CD14-positive monocyte (primary cell): ENCODE results near the gene TEC. TPM values are rescaled to one million over a fixed set of nuclear protein-coding genes. Genes with fewer than 3 reads are reported as not detected.
"Not testable (repeated sequence)": the region's sequence is repeated elsewhere in the genome, so short reads cannot be mapped to it uniquely, and the experiment has no call there.

Source experiments
- DNase-seq, 3 donors: peaks; one replicate each; pipeline ENCODE4 v3.0.0-alpha.2; 2011 to 2022
- H2AFZ ChIP-seq: 2 replicates; pipeline ENCODE4 v1.6.0; 2012; ENCODE audit warnings: mild to moderate bottlenecking, low read depth, low read length, inconsistent platforms; ENCODE audit not compliant: insufficient read depth, poor library complexity, severe bottlenecking
- H3K27ac ChIP-seq, 2 donors: 1 replicate in 1 of 2; 2 replicates in 1 of 2; pipeline ENCODE4 v1.5.1; 2012 to 2013; ENCODE audit warnings: low read length in 2 of 2, control low read depth in 1 of 2, inconsistent platforms in 1 of 2, low read depth in 1 of 2, mild to moderate bottlenecking in 1 of 2
- H3K27me3 ChIP-seq, 2 donors: one replicate each; pipeline versions ENCODE4 v1.6.0 to v1.6.1; 2011 to 2013; ENCODE audit warnings: low read length in 2 of 2; ENCODE audit not compliant: control insufficient read depth in 2 of 2, insufficient read depth in 2 of 2
- H3K36me3 ChIP-seq, 2 donors: replicated peaks in 1 of 2; 1 replicate in 1 of 2; 2 replicates in 1 of 2; pipeline versions ENCODE4 v1.5.1 to v1.6.1; 2012 to 2013; ENCODE audit warnings: low read length in 2 of 2, control low read depth in 1 of 2, inconsistent platforms in 1 of 2, mild to moderate bottlenecking in 1 of 2; ENCODE audit not compliant: insufficient read depth in 2 of 2, control insufficient read depth in 1 of 2
- H3K4me1 ChIP-seq, 2 donors: 1 replicate in 1 of 2; 2 replicates in 1 of 2; pipeline versions ENCODE4 v1.5.1 to v1.6.1; 2012 to 2013; ENCODE audit warnings: low read length in 2 of 2, control low read depth in 1 of 2, inconsistent platforms in 1 of 2, mild to moderate bottlenecking in 1 of 2, moderate library complexity in 1 of 2; ENCODE audit not compliant: insufficient read depth in 2 of 2, control insufficient read depth in 1 of 2
- H3K4me2 ChIP-seq: replicated peaks from 2 replicates; pipeline ENCODE3; 2012; ENCODE audit warnings: low read length, moderate library complexity, mild to moderate bottlenecking; ENCODE audit not compliant: poor library complexity, severe bottlenecking; ENCODE audit errors: extremely low read depth
- H3K4me3 ChIP-seq, 3 experiments: fragments of 200-600 bp in 1 of 3; sonication (generic) in 1 of 3; replicated peaks in 1 of 3; 1 replicate in 2 of 3; 2 replicates in 1 of 3; pipeline ENCODE4 v1.5.1; 2011 to 2013; ENCODE audit warnings: low read length in 3 of 3, mild to moderate bottlenecking in 3 of 3, control low read depth in 2 of 3, low read depth in 2 of 3, inconsistent platforms in 1 of 3, moderate library complexity in 1 of 3
- H3K79me2 ChIP-seq: 2 replicates; pipeline ENCODE4 v1.6.0; 2012; ENCODE audit warnings: mild to moderate bottlenecking, control low read depth, inconsistent platforms, low read length, moderate library complexity; ENCODE audit not compliant: insufficient read depth
- H3K9ac ChIP-seq: 2 replicates; pipeline ENCODE4 v1.6.0; 2017; ENCODE audit warnings: low read length, mild to moderate bottlenecking; ENCODE audit not compliant: insufficient read depth, poor library complexity, severe bottlenecking
- H3K9me3 ChIP-seq, 2 donors: replicated peaks in 1 of 2; 1 replicate in 1 of 2; 2 replicates in 1 of 2; pipeline versions ENCODE4 v1.5.1 to v1.6.1; 2012 to 2013; ENCODE audit warnings: low read length in 2 of 2, control low read depth in 1 of 2; ENCODE audit not compliant: control insufficient read depth in 1 of 2, insufficient read depth in 1 of 2
- H4K20me1 ChIP-seq: 2 replicates; pipeline ENCODE4 v1.6.0; 2012; ENCODE audit warnings: mild to moderate bottlenecking, low read length, control low read depth, moderate library complexity; ENCODE audit not compliant: insufficient read depth
- H3K27ac Mint-ChIP-seq, 7 donors: one replicate each; pipeline ENCODE4 v1.8.0; 2020; ENCODE audit warnings: mild to moderate bottlenecking in 7 of 7, mixed read lengths in 7 of 7, moderate library complexity in 6 of 7, inconsistent platforms in 2 of 7
- H3K27me3 Mint-ChIP-seq, 3 donors: one replicate each; pipeline ENCODE4 v1.8.0; 2021 to 2022; ENCODE audit warnings: low read depth in 3 of 3, mild to moderate bottlenecking in 3 of 3, mixed read lengths in 3 of 3, moderate library complexity in 3 of 3, inconsistent platforms in 1 of 3
- H3K36me3 Mint-ChIP-seq, 2 donors: one replicate each; pipeline ENCODE4 v1.8.0; 2020; ENCODE audit warnings: mixed read lengths in 2 of 2, inconsistent platforms in 1 of 2, mild to moderate bottlenecking in 1 of 2
- H3K4me1 Mint-ChIP-seq: one replicate; pipeline ENCODE4 v1.8.0; 2020; ENCODE audit warnings: mild to moderate bottlenecking, mixed read lengths
- H3K4me3 Mint-ChIP-seq, 2 donors: one replicate each; pipeline ENCODE4 v1.8.0; 2020; ENCODE audit warnings: mild to moderate bottlenecking in 2 of 2, mixed read lengths in 2 of 2, moderate library complexity in 1 of 2
- H3K9me3 Mint-ChIP-seq, 7 donors: one replicate each; pipeline ENCODE4 v1.8.0; 2020 to 2022; ENCODE audit warnings: mixed read lengths in 7 of 7, mild to moderate bottlenecking in 6 of 7, moderate library complexity in 6 of 7, inconsistent platforms in 2 of 7
- WGBS: methylation state at CpG from one replicate; pipeline ENCODE4 v1.1.5; 2013; ENCODE audit warnings: missing lambda C conversion rate; ENCODE audit not compliant: insufficient coverage; 5-methylcytosine and 5-hydroxymethylcytosine counted together
- intact Hi-C, 2 donors: fragments of 100-400 bp; cut with micrococcal nuclease; formaldehyde crosslinking; loops; one replicate each; pipeline versions ENCODE4 v1.15.0 to v1.15.1; 2023
- polyA plus RNA-seq, 3 donors: library from polyadenylated mRNA; depleted of rRNA in 1 of 3; unstranded in 2 of 3; stranded (reverse) in 1 of 3; fragments of 300-500 nt in 2 of 3; fragments of >200 nt in 1 of 3; fragmentation: Illumina TruSeq in 2 of 3; gene quantifications; 1 replicate in 2 of 3; 2 replicates in 1 of 3; pipeline ENCODE4 v1.2.3, GENCODE V29; 2012 to 2021
- TF ChIP-seq, protein P1 (sequence below): fragments of 200-600 bp; IDR thresholded peaks from one replicate; pipeline ENCODE4 v1.8.0; 2022; ENCODE audit warnings: antibody characterized with exemption, mild to moderate bottlenecking

The TEC gene
- polyA plus RNA-seq, 3 donors = 0.30 to 2.5 (median 0.73) TPM

GRCh38 chr4:48167538-48168263 is 101.9 kb downstream of the TEC start:
- peaks cover 2% of the 10 kb centered on the region for H3K4me1 Mint-ChIP-seq
- H3K9me3 Mint-ChIP-seq = no peaks in the 10 kb centered on the region
- no peak overlapping the region for H3K27ac Mint-ChIP-seq
- Histone ChIP-seq H3K79me2 (no peaks in the 10 kb centered on the region), H3K27ac (no peak overlapping the region), H2AFZ (no peak overlapping the region), H3K4me3 (no peak overlapping the region), H3K4me2 (no peak overlapping the region), H3K9me3 (no peaks in the 10 kb centered on the region), H3K4me1 (peaks cover 5 to 6% of the 10 kb centered on the region in 2 donors), H3K27me3 (no peaks in the 10 kb centered on the region), H3K9ac (no peak overlapping the region), H4K20me1 (no peaks in the 10 kb centered on the region), H3K36me3 (peaks cover 19 to 54% of the 10 kb centered on the region in 2 donors)
- intact Hi-C loops = no loop called here
- H3K36me3 Mint-ChIP-seq = peaks cover 37 to 45% of the 10 kb centered on the region in 2 donors
- no peaks in the 10 kb centered on the region for H3K27me3 Mint-ChIP-seq
- TF ChIP-seq, protein P1, sequence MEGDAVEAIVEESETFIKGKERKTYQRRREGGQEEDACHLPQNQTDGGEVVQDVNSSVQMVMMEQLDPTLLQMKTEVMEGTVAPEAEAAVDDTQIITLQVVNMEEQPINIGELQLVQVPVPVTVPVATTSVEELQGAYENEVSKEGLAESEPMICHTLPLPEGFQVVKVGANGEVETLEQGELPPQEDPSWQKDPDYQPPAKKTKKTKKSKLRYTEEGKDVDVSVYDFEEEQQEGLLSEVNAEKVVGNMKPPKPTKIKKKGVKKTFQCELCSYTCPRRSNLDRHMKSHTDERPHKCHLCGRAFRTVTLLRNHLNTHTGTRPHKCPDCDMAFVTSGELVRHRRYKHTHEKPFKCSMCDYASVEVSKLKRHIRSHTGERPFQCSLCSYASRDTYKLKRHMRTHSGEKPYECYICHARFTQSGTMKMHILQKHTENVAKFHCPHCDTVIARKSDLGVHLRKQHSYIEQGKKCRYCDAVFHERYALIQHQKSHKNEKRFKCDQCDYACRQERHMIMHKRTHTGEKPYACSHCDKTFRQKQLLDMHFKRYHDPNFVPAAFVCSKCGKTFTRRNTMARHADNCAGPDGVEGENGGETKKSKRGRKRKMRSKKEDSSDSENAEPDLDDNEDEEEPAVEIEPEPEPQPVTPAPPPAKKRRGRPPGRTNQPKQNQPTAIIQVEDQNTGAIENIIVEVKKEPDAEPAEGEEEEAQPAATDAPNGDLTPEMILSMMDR = no peak
- DNase-seq = no peak
- WGBS = 100% methylated on average over 2 of the region's 5 CpGs
- no peak overlapping the region for H3K4me3 Mint-ChIP-seq

- H3K4me3 ChIP-seq, H3K79me2 ChIP-seq, H3K9ac ChIP-seq, H2AFZ ChIP-seq, DNase-seq, H3K9me3 ChIP-seq, H3K9me3 Mint-ChIP-seq, H3K4me3 Mint-ChIP-seq, H3K4me1 Mint-ChIP-seq, H3K4me2 ChIP-seq, H3K27me3 ChIP-seq, H4K20me1 ChIP-seq, H3K27ac ChIP-seq, H3K27me3 Mint-ChIP-seq, intact Hi-C loops, H3K4me1 ChIP-seq: not testable (repeated sequence)
- peaks cover 19 to 69% of the 10 kb centered on the region in 2 donors for H3K36me3 ChIP-seq
- H3K27ac Mint-ChIP-seq = peak overlapping the region in 1 of 7 donors; percentile 57
- H3K36me3 Mint-ChIP-seq = peaks cover 50 to 65% of the 10 kb centered on the region in 2 donors
- 98% methylated on average over 6 of the region's 9 CpGs for WGBS
Observed at GRCh38 chr4:48164561-48164960, 105.1 kb downstream of the TEC start.
